ENCODE measurements around the gene KCNS3.

Gene KCNS3

DNA sequence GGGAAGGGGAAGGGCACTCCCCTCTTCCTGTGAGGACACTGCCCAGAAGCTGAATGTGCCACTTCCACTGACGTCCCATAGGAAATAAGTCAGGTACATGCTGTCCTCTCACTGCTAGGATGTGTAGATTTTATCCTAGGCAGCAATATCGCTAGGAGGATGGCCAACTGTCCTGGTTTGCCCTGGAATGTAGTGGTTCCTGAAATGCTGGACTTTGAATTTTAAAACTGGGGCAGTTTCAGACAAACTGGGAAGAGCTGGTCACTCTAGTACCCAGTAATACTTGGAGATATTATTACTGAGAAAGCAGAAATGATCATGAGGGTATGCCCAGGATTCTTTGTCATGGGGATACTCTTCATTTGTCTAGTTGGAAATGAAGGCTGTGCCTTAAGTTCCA, 5.4 kb upstream of the KCNS3 start:
- no peak for DNase-seq (ENCODE audit: low read depth in 2 of 2)
- TF ChIP-seq, protein P1, sequence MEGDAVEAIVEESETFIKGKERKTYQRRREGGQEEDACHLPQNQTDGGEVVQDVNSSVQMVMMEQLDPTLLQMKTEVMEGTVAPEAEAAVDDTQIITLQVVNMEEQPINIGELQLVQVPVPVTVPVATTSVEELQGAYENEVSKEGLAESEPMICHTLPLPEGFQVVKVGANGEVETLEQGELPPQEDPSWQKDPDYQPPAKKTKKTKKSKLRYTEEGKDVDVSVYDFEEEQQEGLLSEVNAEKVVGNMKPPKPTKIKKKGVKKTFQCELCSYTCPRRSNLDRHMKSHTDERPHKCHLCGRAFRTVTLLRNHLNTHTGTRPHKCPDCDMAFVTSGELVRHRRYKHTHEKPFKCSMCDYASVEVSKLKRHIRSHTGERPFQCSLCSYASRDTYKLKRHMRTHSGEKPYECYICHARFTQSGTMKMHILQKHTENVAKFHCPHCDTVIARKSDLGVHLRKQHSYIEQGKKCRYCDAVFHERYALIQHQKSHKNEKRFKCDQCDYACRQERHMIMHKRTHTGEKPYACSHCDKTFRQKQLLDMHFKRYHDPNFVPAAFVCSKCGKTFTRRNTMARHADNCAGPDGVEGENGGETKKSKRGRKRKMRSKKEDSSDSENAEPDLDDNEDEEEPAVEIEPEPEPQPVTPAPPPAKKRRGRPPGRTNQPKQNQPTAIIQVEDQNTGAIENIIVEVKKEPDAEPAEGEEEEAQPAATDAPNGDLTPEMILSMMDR (IDR thresholded peaks at IDR 0.05; ENCODE audit: low read depth, low read length): no peak
- no peak overlapping the region for H3K4me3 ChIP-seq (replicated peaks in 1 of 2; ENCODE audit: low read depth in 2 of 2, low read length in 2 of 2)

DNA sequence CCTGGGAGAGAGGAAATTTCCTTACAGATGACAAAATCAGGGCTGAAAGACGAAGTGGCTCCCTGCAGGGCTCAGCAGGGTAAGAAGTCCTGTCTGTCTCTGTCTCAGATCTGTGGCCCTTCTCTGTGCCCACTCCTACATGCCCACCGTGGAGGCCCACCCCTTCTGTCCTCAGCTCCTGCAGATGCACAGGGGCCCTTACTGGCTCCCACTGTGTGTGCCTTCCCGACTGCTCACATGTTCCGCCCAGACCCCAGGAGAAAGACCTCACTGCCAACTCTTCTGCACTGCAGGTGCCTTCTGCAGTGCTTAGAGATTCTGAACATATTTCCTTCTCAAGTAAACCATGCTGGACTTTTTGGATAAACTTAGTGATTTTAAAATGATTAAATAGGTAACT, 1.9 kb upstream of the KCNS3 start:
- DNase-seq (ENCODE audit: low read depth in 2 of 2): no peak
- H3K4me3 ChIP-seq (replicated peaks in 1 of 2; ENCODE audit: low read depth in 2 of 2, low read length in 2 of 2): no peak overlapping the region
- TF ChIP-seq, protein P1 (IDR thresholded peaks at IDR 0.05; ENCODE audit: low read depth, low read length): no peak

DNA sequence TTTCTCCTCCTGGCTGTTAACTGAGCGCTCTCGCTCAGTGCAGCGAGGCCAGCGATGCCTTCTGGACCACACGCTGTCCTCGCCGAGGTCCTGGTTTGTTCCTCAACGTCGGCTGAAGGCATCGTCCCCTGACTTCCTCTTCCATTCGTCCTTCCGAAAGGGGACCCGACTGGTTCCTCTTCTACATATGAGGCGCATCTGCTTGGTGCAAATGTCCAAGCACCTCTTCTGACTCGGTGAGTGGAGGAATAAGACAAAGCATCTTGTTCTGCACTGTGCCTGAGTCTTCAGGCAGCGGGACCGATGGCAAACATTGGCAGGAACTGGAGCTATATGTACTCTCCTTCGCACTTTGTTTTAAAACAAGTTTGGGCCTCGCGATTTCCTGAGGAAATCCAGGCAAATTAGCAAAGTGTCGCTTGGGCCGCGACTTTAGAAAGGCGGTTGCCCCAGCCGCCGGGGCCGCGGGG, 621 bp upstream of the KCNS3 start:
- peak in 1 of 2 donors; percentile 9 for DNase-seq (ENCODE audit: low read depth in 2 of 2)
- TF ChIP-seq, protein P1 (IDR thresholded peaks at IDR 0.05; ENCODE audit: low read depth, low read length): no peak
- peak overlapping the region; percentile 9 to 48 for H3K4me3 ChIP-seq (replicated peaks in 1 of 2; ENCODE audit: low read depth in 2 of 2, low read length in 2 of 2)

DNA sequence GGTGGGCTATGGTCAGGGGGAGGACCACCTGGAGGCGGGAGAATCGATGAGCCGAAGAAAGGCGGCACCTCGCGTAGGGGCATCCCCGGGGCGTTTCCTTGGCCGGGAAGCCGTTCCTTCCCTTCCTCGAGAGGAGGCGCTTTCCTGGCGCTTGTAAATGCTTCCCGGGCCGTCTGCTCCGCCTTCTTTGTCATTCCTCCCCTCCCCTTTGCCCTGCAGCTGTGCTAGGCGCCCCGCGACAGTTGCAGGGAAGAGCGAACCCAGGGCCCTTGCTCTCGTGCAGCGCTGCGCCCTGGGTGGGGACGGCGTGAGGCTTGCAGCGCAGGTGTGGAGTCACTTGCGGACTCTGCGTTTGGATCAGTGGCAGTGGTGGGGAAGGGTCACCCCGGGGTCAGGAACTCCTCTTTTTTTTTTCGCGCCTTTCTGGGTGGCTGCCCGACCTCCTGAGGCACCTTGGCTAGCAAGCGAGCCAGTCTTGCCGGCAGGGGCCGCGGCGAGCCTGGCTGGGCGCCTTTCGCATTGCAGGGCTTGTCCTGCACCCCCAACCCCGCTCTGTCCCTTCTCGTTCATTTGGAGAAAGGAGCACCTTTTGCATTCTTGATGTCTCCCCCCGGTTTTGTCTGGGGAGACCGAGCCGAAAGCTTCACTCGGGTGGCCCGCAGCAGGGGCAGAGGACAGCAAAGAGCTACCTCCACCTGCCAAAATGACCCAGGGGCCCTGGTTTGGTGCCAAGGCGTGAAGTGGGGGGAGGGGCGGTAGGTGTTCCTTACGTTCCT, 858 bp downstream of the KCNS3 start:
- H3K4me3 ChIP-seq (replicated peaks in 1 of 2; ENCODE audit: low read depth in 2 of 2, low read length in 2 of 2): peak overlapping the region; percentile 49 to 55
- DNase-seq (ENCODE audit: low read depth in 2 of 2): peak; percentile 14 to 43
- TF ChIP-seq, protein P1 (IDR thresholded peaks at IDR 0.05; ENCODE audit: low read depth, low read length): peak; percentile 20

DNA sequence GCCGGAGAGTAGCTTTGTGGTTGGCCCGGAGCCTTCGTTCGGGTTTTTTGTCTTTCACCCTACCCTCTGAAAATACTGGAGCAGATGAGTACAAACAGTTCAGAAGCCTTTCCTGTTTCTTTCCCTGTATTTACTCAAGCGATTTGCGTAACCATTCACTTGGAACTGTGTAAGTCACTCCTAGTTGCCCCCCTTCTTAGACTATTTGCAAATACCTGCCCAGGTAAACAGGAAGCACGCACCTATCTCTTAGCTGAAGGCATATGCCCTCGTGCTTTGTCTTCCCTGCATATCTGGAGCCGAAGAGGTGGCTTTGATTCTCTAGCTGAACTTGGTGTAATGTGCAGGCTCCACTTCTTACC, 1.4 kb downstream of the KCNS3 start:
- TF ChIP-seq, protein P1 (IDR thresholded peaks at IDR 0.05; ENCODE audit: low read depth, low read length): no peak
- no peak for DNase-seq (ENCODE audit: low read depth in 2 of 2)
- H3K4me3 ChIP-seq (replicated peaks in 1 of 2; ENCODE audit: low read depth in 2 of 2, low read length in 2 of 2): no peak overlapping the region

DNA sequence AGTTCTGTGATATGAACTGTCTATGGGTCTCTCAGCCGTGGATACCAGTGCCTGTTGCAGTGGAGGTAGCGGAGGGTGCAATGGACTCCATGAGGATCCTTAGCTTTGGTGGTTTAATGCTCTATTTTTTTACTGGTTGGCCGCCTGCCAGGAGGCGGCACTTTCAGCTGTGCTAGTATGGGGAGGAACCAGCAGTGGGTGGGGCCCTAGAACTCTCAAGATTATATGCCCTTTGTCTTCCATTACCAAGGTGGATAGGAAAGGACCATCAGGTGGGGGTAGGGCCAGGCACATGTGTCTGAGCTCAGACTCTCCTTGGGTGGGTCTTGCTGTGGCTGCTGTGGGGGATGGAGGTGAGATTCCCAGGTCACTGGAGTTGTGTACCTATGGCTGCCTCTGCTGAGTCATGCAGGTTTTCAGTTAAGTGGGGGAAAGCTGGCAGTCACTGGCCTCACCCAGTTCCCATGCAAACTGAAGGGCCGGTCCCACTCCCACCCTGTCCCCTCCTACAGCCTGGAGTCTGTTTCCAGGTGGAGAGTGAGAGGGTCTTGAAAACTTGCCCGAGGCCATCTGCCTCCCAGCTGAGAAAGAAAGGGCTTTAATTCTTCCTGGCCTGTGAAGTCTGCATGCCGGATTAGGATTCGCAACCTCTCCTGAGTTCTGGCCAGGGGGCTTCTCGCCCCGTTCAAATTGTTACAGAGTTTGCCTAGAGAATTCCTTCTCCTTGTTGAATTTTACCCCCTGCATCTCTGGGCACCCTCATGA, 14.5 kb downstream of the KCNS3 start:
- H3K4me3 ChIP-seq (replicated peaks in 1 of 2; ENCODE audit: low read depth in 2 of 2, low read length in 2 of 2): no peak overlapping the region
- no peak for DNase-seq (ENCODE audit: low read depth in 2 of 2)
- TF ChIP-seq, protein P1 (IDR thresholded peaks at IDR 0.05; ENCODE audit: low read depth, low read length): no peak
